ENCODE measurements around the gene ARHGAP8. TPM values are rescaled to one million over a fixed set of nuclear protein-coding genes. Genes with fewer than 3 reads are reported as not detected.

ARHGAP8 gene
- total RNA-seq, 1 donor from 2014 or later: not detected

- Histone ChIP-seq H3K4me1 (no peaks in the 10 kb centered on the region), H3K27me3 (ENCODE audit: low read depth) (peaks cover 83% of the 10 kb centered on the region), H3K27ac (replicated peaks) (no peak overlapping the region), H3K9me3 (replicated peaks) (no peaks in the 10 kb centered on the region), H3K36me3 (no peaks in the 10 kb centered on the region), H3K4me3 (no peak overlapping the region)
- intact Hi-C loops (cut with micrococcal nuclease): no loop called here
- TF ChIP-seq CTCF (IDR thresholded peaks at IDR 0.05; ENCODE audit: borderline replicate concordance): no peak
- no peak for DNase-seq
Observed at GRCh38 chr22:44759001-44759400, 6.6 kb downstream of the ARHGAP8 start.

- Histone ChIP-seq H3K9me3 (replicated peaks) (no peaks in the 10 kb centered on the region), H3K27me3 (ENCODE audit: low read depth) (peaks cover 83% of the 10 kb centered on the region), H3K4me1 (no peaks in the 10 kb centered on the region), H3K27ac (replicated peaks) (no peak overlapping the region), H3K4me3 (no peak overlapping the region), H3K36me3 (no peaks in the 10 kb centered on the region)
- intact Hi-C loops (cut with micrococcal nuclease): no loop called here
- DNase-seq: no peak
- no peak for TF ChIP-seq CTCF (IDR thresholded peaks at IDR 0.05; ENCODE audit: borderline replicate concordance)
Observed at GRCh38 chr22:44759430-44760310, 7.3 kb downstream of the ARHGAP8 start.

GRCh38 chr22:44760476-44760875 is 8.1 kb downstream of the ARHGAP8 start:
- H3K4me1 ChIP-seq: no peaks in the 10 kb centered on the region
- intact Hi-C loops (cut with micrococcal nuclease): no loop called here
- no peak for DNase-seq
- no peaks in the 10 kb centered on the region for H3K36me3 ChIP-seq
- no peak for TF ChIP-seq CTCF (IDR thresholded peaks at IDR 0.05; ENCODE audit: borderline replicate concordance)
- H3K4me3 ChIP-seq: no peak overlapping the region
- H3K27me3 ChIP-seq (ENCODE audit: low read depth): peaks cover 83% of the 10 kb centered on the region
- no peak overlapping the region for H3K27ac ChIP-seq (replicated peaks)
- no peaks in the 10 kb centered on the region for H3K9me3 ChIP-seq (replicated peaks)

GRCh38 chr22:44761025-44761424 is 8.7 kb downstream of the ARHGAP8 start:
- no peak overlapping the region for H3K4me3 ChIP-seq
- TF ChIP-seq CTCF (IDR thresholded peaks at IDR 0.05; ENCODE audit: borderline replicate concordance): no peak
- H3K27me3 ChIP-seq (ENCODE audit: low read depth): peaks cover 83% of the 10 kb centered on the region
- intact Hi-C loops (cut with micrococcal nuclease): no loop called here
- H3K4me1 ChIP-seq: no peaks in the 10 kb centered on the region
- H3K36me3 ChIP-seq: no peaks in the 10 kb centered on the region
- no peak overlapping the region for H3K27ac ChIP-seq (replicated peaks)
- no peak for DNase-seq
- no peaks in the 10 kb centered on the region for H3K9me3 ChIP-seq (replicated peaks)

- intact Hi-C loops (cut with micrococcal nuclease): no loop called here
- H3K27me3 ChIP-seq (ENCODE audit: low read depth): peaks cover 79% of the 10 kb centered on the region
- no peak for TF ChIP-seq CTCF (IDR thresholded peaks at IDR 0.05; ENCODE audit: borderline replicate concordance)
Observed at GRCh38 chr22:44764373-44764772, 12.0 kb downstream of the ARHGAP8 start.

More at GRCh38 chr22:44764373-44764772, 12.0 kb downstream of the ARHGAP8 start:
- no peak for DNase-seq
- Histone ChIP-seq H3K27ac (replicated peaks) (no peak overlapping the region), H3K36me3 (no peaks in the 10 kb centered on the region), H3K4me1 (no peaks in the 10 kb centered on the region), H3K9me3 (replicated peaks) (no peaks in the 10 kb centered on the region), H3K4me3 (no peak overlapping the region)
